Lung (tissue), 12 donors: ENCODE measurements around the gene TSPAN18. TPM values are rescaled to one million over a fixed set of nuclear protein-coding genes. Genes with fewer than 3 reads are reported as not detected.

Experiments used
- ATAC-seq: fragments of 200-7000 bp; cut with Tn5 transposase; one replicate; pipeline ENCODE4 v1.9.1; 2020; ENCODE audit warnings: moderate number of reproducible peaks; ENCODE audit not compliant: insufficient read depth, low FRiP score
- DNase-seq, 3 donors: peaks; one replicate each; pipeline ENCODE4 v3.0.0-alpha.2; 2013 to 2017
- H3K27ac ChIP-seq, 2 donors: one replicate each; pipeline ENCODE4 v1.5.1; 2013; ENCODE audit warnings: mild to moderate bottlenecking in 2 of 2, moderate library complexity in 2 of 2, control low read depth in 1 of 2, inconsistent platforms in 1 of 2, low read depth in 1 of 2, low read length in 1 of 2
- H3K27me3 ChIP-seq, 3 donors: one replicate each; pipeline ENCODE4 v1.5.1; 2013; ENCODE audit warnings: low read length in 2 of 3; ENCODE audit not compliant: control insufficient read depth in 3 of 3, insufficient read depth in 3 of 3
- H3K36me3 ChIP-seq, 4 donors: one replicate each; pipeline ENCODE4 v1.5.1; 2013; ENCODE audit warnings: low read length in 4 of 4, mild to moderate bottlenecking in 1 of 4, moderate library complexity in 1 of 4; ENCODE audit not compliant: control insufficient read depth in 4 of 4, insufficient read depth in 4 of 4
- H3K4me1 ChIP-seq, 5 donors: one replicate each; pipeline ENCODE4 v1.5.1; 2013; ENCODE audit warnings: low read length in 5 of 5, mild to moderate bottlenecking in 2 of 5, moderate library complexity in 1 of 5; ENCODE audit not compliant: control insufficient read depth in 5 of 5, insufficient read depth in 5 of 5
- H3K4me3 ChIP-seq: one replicate; pipeline ENCODE4 v1.5.1; 2013; ENCODE audit warnings: mild to moderate bottlenecking, control low read depth, moderate library complexity
- H3K9ac ChIP-seq, 2 donors: one replicate each; pipeline ENCODE4 v1.5.1; 2013; ENCODE audit warnings: low read length in 2 of 2, control low read depth in 1 of 2; ENCODE audit not compliant: insufficient read depth in 1 of 2
- H3K9me3 ChIP-seq, 4 donors: one replicate each; pipeline ENCODE4 v1.5.1; 2013; ENCODE audit warnings: low read length in 3 of 4, mild to moderate bottlenecking in 1 of 4, moderate library complexity in 1 of 4; ENCODE audit not compliant: control insufficient read depth in 4 of 4, insufficient read depth in 3 of 4
- CTCF ChIP-seq: IDR thresholded peaks from 2 replicates; pipeline ENCODE4 v1.5.1; 2012; ENCODE audit warnings: mild to moderate bottlenecking; ENCODE audit errors: control extremely low read depth, extremely low read depth
- WGBS, 2 donors: extraction: QIAGEN DNeasy Blood & Tissue Kit; methylation state at CpG; one replicate each; pipeline ENCODE4 v1.1.7; 2013; 5-methylcytosine and 5-hydroxymethylcytosine counted together
- polyA plus RNA-seq, 2 donors: library from polyadenylated mRNA; stranded (reverse); fragments of 200-250 nt; gene quantifications; one replicate each; pipeline ENCODE4 v1.2.1, GENCODE V29; 2013
- total RNA-seq, 2 donors: library from RNA; depleted of rRNA in 1 of 2; stranded (reverse); fragments of >200 nt in 1 of 2; gene quantifications; one replicate each; pipeline ENCODE4 v1.2.1, GENCODE V29; 2014 to 2021
- donor health status: control.
- donor health status: control.
- donor health status: Bipolar disorder and iron deficiency.
- donor health status: healthy.
- donor health status: DM: yes; HTN: yes; CAD: no.

TSPAN18 gene
- total and polyA plus RNA-seq, 4 donors: 8.3 to 40.7 (median 21.4) TPM

DNA sequence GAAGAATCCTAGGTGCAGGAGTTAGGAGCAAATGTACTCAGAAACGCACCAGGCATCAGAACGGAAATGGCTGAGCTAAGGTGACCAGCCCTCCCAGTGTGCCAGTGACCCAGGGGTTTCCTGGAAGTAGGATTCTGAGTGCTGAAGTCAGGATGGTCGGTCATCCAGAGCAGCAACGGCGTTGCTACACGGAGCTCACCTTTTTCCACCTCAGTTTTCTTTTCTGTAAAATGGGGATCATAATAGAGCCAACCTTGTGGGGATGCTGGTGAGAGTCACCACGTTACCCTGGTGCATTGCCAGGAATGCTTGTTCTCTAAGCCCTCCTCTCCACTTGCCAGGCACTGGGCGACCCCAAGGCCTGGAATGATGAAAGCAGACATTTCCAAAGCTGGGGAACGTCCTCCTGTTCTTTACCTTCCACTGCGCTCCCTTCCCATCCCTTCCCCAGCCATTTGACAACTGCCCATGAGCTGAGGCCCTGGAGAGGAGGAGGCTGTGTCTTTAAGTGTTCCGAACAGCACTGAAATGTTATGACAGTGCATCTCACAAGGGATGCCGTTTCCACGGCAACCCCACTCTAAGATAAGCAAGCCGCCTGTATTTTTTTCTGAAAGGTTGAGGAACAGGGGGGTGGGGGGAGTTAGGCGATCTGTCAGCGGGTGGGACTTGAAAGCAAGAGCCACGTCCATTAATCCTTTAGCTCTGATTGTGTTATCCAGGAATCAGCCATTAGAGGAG, 66.8 kb downstream of the TSPAN18 start:
- no peak overlapping the region for H3K9ac ChIP-seq
- no peak overlapping the region for H3K4me3 ChIP-seq
- WGBS, 2 donors: 63 to 67% methylated on average over 17 of the region's 17 CpGs
- TF ChIP-seq CTCF: no peak
- H3K36me3 ChIP-seq: no peaks in the 10 kb centered on the region
- DNase-seq (peak; percentile 80 to 88 (median 85)), ATAC-seq (no peak)
- no peaks in the 10 kb centered on the region for H3K9me3 ChIP-seq
- H3K27me3 ChIP-seq: no peaks in the 10 kb centered on the region
- peaks cover 0 to 16% (median 2%) of the 10 kb centered on the region in 5 donors for H3K4me1 ChIP-seq
- H3K27ac ChIP-seq: no peak overlapping the region

- Histone ChIP-seq H3K9ac (no peak overlapping the region), H3K27me3 (no peaks in the 10 kb centered on the region), H3K9me3 (no peaks in the 10 kb centered on the region), H3K27ac (no peak overlapping the region), H3K36me3 (no peaks in the 10 kb centered on the region), H3K4me1 (peaks cover 0 to 24% (median 2%) of the 10 kb centered on the region in 5 donors), H3K4me3 (no peak overlapping the region)
- DNase-seq: no peak
- no peak for ATAC-seq
- TF ChIP-seq CTCF: no peak
- WGBS, 2 donors: 71 to 81% methylated on average over 8 of the region's 8 CpGs
Measured at GRCh38 chr11:44795803-44796535, 69.2 kb downstream of the TSPAN18 start.

GRCh38 chr11:44797051-44797450, 70.3 kb downstream of the TSPAN18 start:
- Histone ChIP-seq H3K4me3 (no peak overlapping the region), H3K27ac (no peak overlapping the region), H3K9me3 (no peaks in the 10 kb centered on the region), H3K27me3 (no peaks in the 10 kb centered on the region), H3K9ac (no peak overlapping the region), H3K36me3 (no peaks in the 10 kb centered on the region), H3K4me1 (peaks cover 0 to 24% (median 2%) of the 10 kb centered on the region in 5 donors)
- WGBS, 2 donors: 72 to 94% methylated on average over 5 of the region's 5 CpGs
- DNase-seq (no peak), ATAC-seq (no peak)
- TF ChIP-seq CTCF: no peak
